GM21717 (cell line): ENCODE data around the gene SEPTIN6.

Source experiments
- ATAC-seq: cut with Tn5 transposase; IDR thresholded peaks from one replicate; pipeline ENCODE4 v1.9.1; 2021; ENCODE audit warnings: mild to moderate bottlenecking, moderate library complexity; ENCODE audit not compliant: unreplicated experiment

The SEPTIN6 gene

DNA sequence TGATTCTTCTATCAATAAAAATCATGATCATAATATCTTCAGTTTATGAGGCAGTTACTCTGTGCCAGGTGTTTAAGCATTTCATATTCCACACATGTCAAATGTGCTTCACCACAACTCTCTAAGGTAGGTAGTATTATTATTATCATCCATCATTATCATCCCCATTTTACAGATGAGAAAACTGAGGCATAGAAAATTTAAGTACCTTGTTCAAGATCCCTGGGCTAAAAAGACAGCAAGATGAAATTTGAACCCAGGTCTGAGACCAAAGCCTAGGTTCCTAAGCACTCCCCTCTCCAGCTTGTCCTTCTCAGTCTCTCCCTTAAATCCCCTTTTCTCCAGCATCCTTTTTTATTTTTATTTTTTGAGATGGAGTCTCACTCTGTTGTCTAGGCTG lies 33.4 kb downstream of the SEPTIN6 start:
- no peak for ATAC-seq

DNA sequence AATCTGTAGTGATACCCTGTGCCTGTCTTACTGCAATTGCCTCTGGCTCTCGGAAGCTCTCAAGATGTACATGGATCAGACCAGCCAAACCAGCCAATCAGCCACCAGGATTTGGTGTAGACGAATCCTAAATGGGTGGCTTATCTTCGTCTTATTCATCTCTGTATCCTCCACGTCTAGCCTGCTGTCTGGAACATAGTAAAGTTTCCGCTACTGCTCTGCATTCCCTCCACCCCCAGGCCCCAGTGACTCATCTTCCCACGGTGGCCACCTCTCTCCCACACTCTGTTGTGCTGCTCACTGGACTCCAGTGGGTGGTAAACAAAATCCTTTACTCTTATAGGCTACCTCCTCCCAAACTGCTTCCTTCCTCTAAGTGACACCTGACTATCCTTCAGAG lies 37.8 kb downstream of the SEPTIN6 start:
- no peak for ATAC-seq

DNA sequence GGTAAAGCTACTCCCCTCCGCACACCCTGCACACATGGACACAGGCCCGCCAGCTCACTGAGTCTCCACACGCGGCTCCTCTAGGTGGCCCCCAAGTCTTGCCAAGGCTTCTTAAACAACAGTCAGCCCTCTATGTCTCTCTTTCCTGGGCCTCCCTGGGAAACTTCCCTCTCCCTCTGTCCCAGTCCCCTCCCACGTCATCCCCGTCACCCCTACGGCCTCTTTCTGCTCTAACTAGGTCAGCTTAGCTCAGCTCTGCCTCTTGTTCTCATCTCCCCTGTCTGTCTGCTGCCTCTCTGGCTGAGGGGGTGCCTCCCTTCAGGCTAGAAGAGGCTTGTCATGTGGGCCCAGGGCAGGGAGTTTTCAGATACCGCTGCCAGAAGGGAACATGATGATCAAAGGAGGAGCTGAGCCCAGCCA lies 38.8 kb downstream of the SEPTIN6 start:
- ATAC-seq: no peak

DNA sequence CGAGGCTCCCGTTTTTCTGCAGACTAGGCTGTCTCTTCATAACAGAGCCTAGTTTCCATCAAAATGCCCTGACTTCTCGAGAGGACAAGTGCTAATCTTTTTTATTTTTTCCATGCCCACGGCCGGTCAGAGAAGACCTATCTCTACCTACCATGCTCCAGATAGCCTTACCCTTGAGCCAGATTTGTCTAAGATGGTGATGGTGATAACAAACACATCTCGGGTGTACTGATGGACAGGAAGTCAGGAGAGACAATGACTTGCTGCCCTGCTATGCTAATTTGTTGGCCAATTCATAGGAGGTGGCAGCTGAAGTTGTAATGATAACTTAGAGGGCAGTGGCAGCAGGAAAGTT lies 44.6 kb downstream of the SEPTIN6 start:
- ATAC-seq: no peak

DNA sequence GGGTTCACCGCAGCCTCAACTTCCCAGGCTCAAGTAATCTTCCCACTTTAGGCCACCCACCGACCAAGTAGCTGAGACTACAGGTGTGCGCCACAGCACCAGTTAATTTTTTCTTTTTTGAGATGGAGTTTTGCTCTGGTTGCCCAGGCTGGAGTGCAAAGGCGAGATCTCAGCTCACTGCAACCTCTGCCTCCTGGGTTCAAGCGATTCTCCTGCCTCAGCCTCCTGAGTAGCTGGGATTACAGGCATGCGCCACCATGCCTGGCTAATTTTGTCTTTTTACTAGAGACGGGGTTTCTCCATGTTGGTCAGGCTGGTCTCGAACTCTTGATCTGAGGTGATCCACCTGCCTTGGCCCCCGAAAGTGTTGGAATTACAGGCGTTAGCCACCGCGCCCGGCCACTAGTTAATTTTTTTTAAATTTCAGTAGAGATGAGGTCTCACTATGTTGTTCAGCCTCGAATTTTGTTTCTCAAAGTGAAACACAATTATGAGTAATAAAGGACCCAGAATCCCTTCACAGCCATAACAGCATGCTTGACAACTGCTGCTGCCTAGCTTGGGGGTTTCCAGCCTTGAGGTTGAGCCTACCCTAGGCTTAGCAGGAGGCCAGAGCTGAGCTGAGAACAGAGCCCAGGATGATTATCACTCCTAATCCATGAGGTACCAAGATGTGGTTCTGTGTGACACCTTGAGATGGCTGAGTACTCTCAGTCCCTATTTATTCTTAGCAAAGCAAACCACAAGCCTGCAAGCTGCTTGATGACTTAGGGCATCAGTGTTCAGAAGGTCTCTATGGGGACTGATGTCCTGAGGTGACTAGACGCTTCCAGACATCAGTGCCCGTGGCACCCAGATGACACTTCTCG lies 45.2 kb downstream of the SEPTIN6 start:
- peak; percentile 96 for ATAC-seq

DNA sequence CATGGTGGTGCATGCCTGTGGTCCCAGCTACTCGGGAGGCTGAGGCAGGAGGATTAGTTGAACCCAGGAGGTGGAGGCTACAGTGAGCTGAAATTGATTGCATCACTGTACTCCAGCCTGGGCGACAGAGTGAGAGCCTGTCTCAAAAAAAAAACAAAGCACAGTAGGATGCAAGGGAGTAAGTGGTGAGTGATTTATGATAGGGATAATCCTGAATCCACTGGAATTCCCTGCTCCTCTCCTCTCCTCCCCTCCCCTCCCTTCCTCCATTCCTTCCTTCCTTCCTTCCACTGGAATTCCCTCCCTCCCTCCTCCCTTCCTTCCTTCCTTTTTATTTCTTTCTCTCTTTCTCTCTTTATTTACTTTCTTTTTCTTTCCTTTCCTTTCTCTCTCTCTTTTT lies 45.9 kb downstream of the SEPTIN6 start:
- no peak for ATAC-seq

DNA sequence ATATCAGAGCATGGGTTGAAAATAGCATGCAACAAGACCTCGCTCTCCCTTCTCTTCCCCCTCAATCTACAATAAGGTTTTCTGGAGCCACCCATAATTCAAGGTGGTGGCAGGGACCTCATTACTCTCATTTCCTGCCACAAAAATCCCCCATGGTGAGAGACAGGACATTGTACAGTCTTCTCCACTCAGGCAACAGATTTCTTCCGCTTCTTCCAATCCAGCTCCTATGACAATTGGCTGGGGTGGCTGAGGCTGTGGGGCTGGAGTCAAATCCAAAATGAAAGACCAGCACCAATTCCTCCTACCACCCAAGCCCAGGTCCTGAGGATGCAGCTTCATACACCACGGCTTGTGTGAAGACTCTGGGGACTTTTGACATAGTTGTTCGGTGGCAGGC lies 46.5 kb downstream of the SEPTIN6 start:
- peak; percentile 32 for ATAC-seq

DNA sequence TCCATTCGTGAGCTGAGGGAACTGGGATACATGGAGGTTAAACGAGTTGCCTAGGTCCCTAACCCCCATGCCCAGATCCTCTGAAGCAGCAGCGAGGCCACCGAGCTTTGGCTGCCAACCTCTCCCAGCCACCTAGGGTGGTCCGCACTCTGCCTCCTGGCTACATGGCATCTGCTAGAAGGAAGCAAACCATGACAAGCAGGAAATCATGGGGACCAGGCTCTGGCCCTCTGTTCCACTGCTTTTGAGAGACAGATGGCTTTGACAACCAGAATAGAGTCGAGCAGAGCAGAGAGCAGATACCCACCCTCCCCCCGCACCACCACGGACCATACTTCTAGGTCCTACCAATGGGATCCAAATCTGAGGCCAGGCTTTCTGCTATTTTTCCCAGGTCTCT lies 49.3 kb downstream of the SEPTIN6 start:
- no peak for ATAC-seq
